ENCODE results near the gene EEF1E1. TPM values are rescaled to one million over a fixed set of nuclear protein-coding genes. Genes with fewer than 3 reads are reported as not detected.
A peak's percentile ranks its signal among the peaks of the same experiment; 100 is the strongest.

EEF1E1 gene
- total and polyA plus RNA-seq, 2 of the 8 experiments (the other 6 are each of a cell fraction or from before 2014, with no cell fraction given) = 96.8 to 112 TPM

- TF ChIP-seq TEAD4 (IDR thresholded peaks at IDR 0.05; ENCODE audit: low read depth, low read length) = no peak
- no peak for TF ChIP-seq CHD1 (IDR thresholded peaks at IDR 0.05; ENCODE audit: low read depth, low read length)
- peak; percentile 25 for TF ChIP-seq KDM4A (IDR thresholded peaks at IDR 0.05; ENCODE audit: low read depth, low read length, severe bottlenecking)
- TF ChIP-seq SP1 (IDR thresholded peaks at IDR 0.05; ENCODE audit: low read depth, low read length) = peak; percentile 73; the same call in 1 of the 2 replicates
- TF ChIP-seq ASH2L (IDR thresholded peaks at IDR 0.05; ENCODE audit: low read length) = peak; percentile 90
- TF ChIP-seq TBP (IDR thresholded peaks at IDR 0.05; ENCODE audit: low read depth, low read length) = peak; percentile 82
- peak; percentile 64 for TF ChIP-seq GTF2F1 (IDR thresholded peaks at IDR 0.05; ENCODE audit: borderline replicate concordance, low read depth, low read length)
- TF ChIP-seq YY1 (IDR thresholded peaks at IDR 0.05; ENCODE audit: low read depth, low read length) = peak; percentile 96
- TF ChIP-seq SUZ12 (IDR thresholded peaks at IDR 0.05; ENCODE audit: low read length) = no peak
- peak; percentile 94 for TF ChIP-seq TAF1 (IDR thresholded peaks at IDR 0.05; ENCODE audit: low read depth, low read length)
- TF ChIP-seq FOSL1 (IDR thresholded peaks at IDR 0.05; ENCODE audit: insufficient read depth, low read depth, low read length) = no peak
- TF ChIP-seq NANOG (IDR thresholded peaks at IDR 0.05; ENCODE audit: insufficient read depth, low read depth, low read length, poor library complexity, severe bottlenecking) = no peak
- TF ChIP-seq CHD2 (IDR thresholded peaks at IDR 0.05; ENCODE audit: low read length) = peak; percentile 81
- peak; percentile 89 for TF ChIP-seq POLR2AphosphoS5 (IDR thresholded peaks at IDR 0.05; ENCODE audit: low read depth, low read length)
- peak in 1 of 2 experiments; percentile 98; a peak in 1 of 4 replicates for TF ChIP-seq HDAC2 (IDR thresholded peaks at IDR 0.05; ENCODE audit: borderline replicate concordance in 1 of 2, low read depth in 2 of 2, low read length in 2 of 2)
- TF ChIP-seq PHF8 (conservative IDR thresholded peaks at IDR 0.05; ENCODE audit: low read depth, low read length) = peak; percentile 99
- peak; percentile 92 to 96 for TF ChIP-seq POLR2A (IDR thresholded peaks at IDR 0.05; ENCODE audit: control extremely low read depth in 1 of 2, low read depth in 2 of 2, low read length in 2 of 2)
- peak; percentile 42; the same call in 1 of the 2 replicates for TF ChIP-seq SP4 (IDR thresholded peaks at IDR 0.05; ENCODE audit: low read length)
- TF ChIP-seq SIX5 (IDR thresholded peaks at IDR 0.05; ENCODE audit: low read depth, low read length) = no peak
- peak; percentile 50; the same call in 1 of the 2 replicates for TF ChIP-seq RBBP5 (IDR thresholded peaks at IDR 0.05; ENCODE audit: borderline replicate concordance, low read depth, low read length)
- TF ChIP-seq KDM5A (IDR thresholded peaks at IDR 0.05; ENCODE audit: low read length) = peak; percentile 97
- TF ChIP-seq CREB1 (IDR thresholded peaks at IDR 0.05) = peak; percentile 75
Measured at GRCh38 chr6:8102122-8102958, at the start of gene EEF1E1 (continued).
